DND-41 (cell line): ENCODE data around the gene TMEM14B.

ENCODE experiments used
- ATAC-seq: fragments of 200-7000 bp; cut with Tn5 transposase; 3 replicates; pipeline ENCODE4 v1.9.1; 2021; ENCODE audit warnings: low read depth; ENCODE audit not compliant: insufficient read depth
- DNase-seq: peaks from one replicate; pipeline ENCODE4 v3.0.0-alpha.2; 2020
- H2AFZ ChIP-seq: 2 replicates; pipeline ENCODE4 v1.6.0; 2012; ENCODE audit warnings: low read depth, low read length
- H3K27ac ChIP-seq: 2 replicates; pipeline ENCODE4 v1.5.1; 2012; ENCODE audit warnings: low read length, inconsistent platforms
- H3K27me3 ChIP-seq: fragments of 200-600 bp; sonication (generic); 2 replicates; pipeline ENCODE4 v1.6.0; 2012; ENCODE audit warnings: low read length, mild to moderate bottlenecking, inconsistent platforms; ENCODE audit not compliant: insufficient read depth, poor library complexity
- H3K36me3 ChIP-seq: 2 replicates; pipeline ENCODE4 v1.5.1; 2012; ENCODE audit warnings: low read length, inconsistent platforms; ENCODE audit not compliant: insufficient read depth
- H3K4me1 ChIP-seq: 2 replicates; pipeline ENCODE4 v1.5.1; 2012; ENCODE audit warnings: mild to moderate bottlenecking, low read length; ENCODE audit not compliant: insufficient read depth
- H3K4me2 ChIP-seq: 2 replicates; pipeline ENCODE4 v1.6.0; 2012; ENCODE audit warnings: mild to moderate bottlenecking, moderate library complexity, low read length, inconsistent platforms; ENCODE audit not compliant: insufficient read depth
- H3K4me3 ChIP-seq, 2 experiments: fragments of 200-600 bp in 1 of 2; shearing (Covaris generic) in 1 of 2; 2 replicates each; pipeline ENCODE4 v1.5.1; 2012 to 2016; ENCODE audit warnings: inconsistent platforms in 2 of 2, low read length in 2 of 2, mild to moderate bottlenecking in 2 of 2, low read depth in 1 of 2, moderate library complexity in 1 of 2
- H3K79me2 ChIP-seq: 2 replicates; pipeline ENCODE4 v1.6.0; 2012; ENCODE audit warnings: low read length, inconsistent platforms; ENCODE audit not compliant: insufficient read depth
- H3K9ac ChIP-seq: 2 replicates; pipeline ENCODE4 v1.6.0; 2012; ENCODE audit warnings: low read depth, mild to moderate bottlenecking, inconsistent platforms, low read length, moderate library complexity
- H3K9me3 ChIP-seq: 2 replicates; pipeline ENCODE4 v1.5.1; 2012; ENCODE audit warnings: low read length, moderate library complexity, mild to moderate bottlenecking, inconsistent platforms; ENCODE audit not compliant: insufficient read depth, severe bottlenecking
- H4K20me1 ChIP-seq: 2 replicates; pipeline ENCODE4 v1.6.0; 2012; ENCODE audit warnings: low read length; ENCODE audit not compliant: insufficient read depth
- CTCF ChIP-seq: IDR thresholded peaks from 2 replicates; pipeline ENCODE4 v1.5.1; 2012; ENCODE audit warnings: borderline replicate concordance, low read length, moderate library complexity, mild to moderate bottlenecking; ENCODE audit not compliant: poor library complexity, severe bottlenecking; ENCODE audit errors: extremely low read depth
- EZH2 ChIP-seq: IDR thresholded peaks from 3 replicates; pipeline ENCODE4 v1.6.1; 2012; ENCODE audit warnings: borderline replicate concordance, low read depth, mild to moderate bottlenecking, moderate library complexity, low read length, inconsistent platforms; ENCODE audit not compliant: severe bottlenecking

The TMEM14B gene

GRCh38 chr6:10721850-10722569, 25.6 kb upstream of the TMEM14B start:
- peaks cover 18% of the 10 kb centered on the region for H3K36me3 ChIP-seq
- H3K4me2 ChIP-seq: peak overlapping the region; percentile 61
- peak overlapping the region; percentile 49 to 72; a peak in 3 of 4 replicates for H3K4me3 ChIP-seq
- peak overlapping the region; percentile 86 for H2AFZ ChIP-seq
- DNase-seq (peak; percentile 17), ATAC-seq (no peak)
- no peaks in the 10 kb centered on the region for H3K27me3 ChIP-seq
- peaks cover 48% of the 10 kb centered on the region for H3K79me2 ChIP-seq
- peak overlapping the region; percentile 91 for H3K9ac ChIP-seq
- H4K20me1 ChIP-seq: no peaks in the 10 kb centered on the region
- H3K27ac ChIP-seq: peak overlapping the region; percentile 95
- no peak for TF ChIP-seq CTCF
- TF ChIP-seq EZH2: no peak
- H3K9me3 ChIP-seq: peaks cover 11% of the 10 kb centered on the region
- peaks cover 63% of the 10 kb centered on the region for H3K4me1 ChIP-seq

- DNase-seq (no peak), ATAC-seq (peak; percentile 5; the same call in 2 of the 3 replicates)
- H3K9ac ChIP-seq: peak overlapping the region; percentile 91
- no peaks in the 10 kb centered on the region for H4K20me1 ChIP-seq
- H3K27me3 ChIP-seq: no peaks in the 10 kb centered on the region
- peaks cover 18% of the 10 kb centered on the region for H3K36me3 ChIP-seq
- peaks cover 63% of the 10 kb centered on the region for H3K4me1 ChIP-seq
- TF ChIP-seq CTCF: no peak
- TF ChIP-seq EZH2: no peak
- H3K27ac ChIP-seq: peak overlapping the region; percentile 95
- peaks cover 11% of the 10 kb centered on the region for H3K9me3 ChIP-seq
- peaks cover 48% of the 10 kb centered on the region for H3K79me2 ChIP-seq
- peak overlapping the region; percentile 61 for H3K4me2 ChIP-seq
- H3K4me3 ChIP-seq: peak overlapping the region; percentile 49 to 72
- H2AFZ ChIP-seq: peak overlapping the region; percentile 86
These were observed 25.1 kb upstream of the TMEM14B start for GRCh38 chr6:10722570-10722819.

GRCh38 chr6:10722820-10723566, 24.6 kb upstream of the TMEM14B start, which contains the start of gene TMEM14C:
Gene TMEM14C, plus strand, starts transcription at chr6:10723070. Its CDS starts 1,544 bp downstream, at chr6:10724614.
- Histone ChIP-seq H3K4me2 (peak within 1 kb of the TSS; percentile 61), H3K9me3 (peaks cover 7% of the 10 kb centered on the region), H3K27ac (peak within 1 kb of the TSS; percentile 95), H3K9ac (peak within 1 kb of the TSS; percentile 91), H4K20me1 (no peaks in the 10 kb centered on the region), H2AFZ (peak within 1 kb of the TSS; percentile 86), H3K4me1 (peaks cover 65% of the 10 kb centered on the region), H3K79me2 (peaks cover 51% of the 10 kb centered on the region), H3K27me3 (no peaks in the 10 kb centered on the region), H3K4me3 (peak within 1 kb of the TSS; percentile 49 to 72), H3K36me3 (peaks cover 22% of the 10 kb centered on the region)
- ATAC-seq (peak; percentile 87), DNase-seq (peak; percentile 95)
- TF ChIP-seq EZH2 (no peak), CTCF (no peak)
